HG03066 (cell line): ENCODE data around the gene LENG9.
"Not testable (repeated sequence)": the region's sequence is repeated elsewhere in the genome, so short reads cannot be mapped to it uniquely, and the experiment has no call there.

Source experiments
- ATAC-seq: cut with Tn5 transposase; IDR thresholded peaks from one replicate; pipeline ENCODE4 v1.9.1; 2021; ENCODE audit warnings: low read depth; ENCODE audit not compliant: unreplicated experiment

The LENG9 gene

DNA sequence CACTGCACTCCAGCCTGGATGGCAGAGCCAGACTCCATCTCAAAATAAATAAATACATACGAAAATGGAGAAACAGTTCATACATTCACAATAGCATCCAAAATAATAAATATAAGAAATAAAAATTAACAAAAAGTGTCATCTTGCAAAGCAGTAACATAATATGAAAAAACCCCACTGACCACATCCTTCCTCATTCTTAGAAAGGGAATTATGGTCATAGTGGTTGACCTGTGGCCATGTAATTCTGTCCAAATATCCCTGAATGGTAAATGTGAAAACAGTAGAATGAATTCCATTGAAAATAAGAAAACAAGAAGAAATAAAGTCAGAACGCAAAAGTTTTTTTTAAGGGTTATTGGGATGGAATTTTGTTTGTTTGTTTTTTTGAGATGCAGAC, 16.5 kb upstream of the LENG9 start:
- ATAC-seq, result no peak

DNA sequence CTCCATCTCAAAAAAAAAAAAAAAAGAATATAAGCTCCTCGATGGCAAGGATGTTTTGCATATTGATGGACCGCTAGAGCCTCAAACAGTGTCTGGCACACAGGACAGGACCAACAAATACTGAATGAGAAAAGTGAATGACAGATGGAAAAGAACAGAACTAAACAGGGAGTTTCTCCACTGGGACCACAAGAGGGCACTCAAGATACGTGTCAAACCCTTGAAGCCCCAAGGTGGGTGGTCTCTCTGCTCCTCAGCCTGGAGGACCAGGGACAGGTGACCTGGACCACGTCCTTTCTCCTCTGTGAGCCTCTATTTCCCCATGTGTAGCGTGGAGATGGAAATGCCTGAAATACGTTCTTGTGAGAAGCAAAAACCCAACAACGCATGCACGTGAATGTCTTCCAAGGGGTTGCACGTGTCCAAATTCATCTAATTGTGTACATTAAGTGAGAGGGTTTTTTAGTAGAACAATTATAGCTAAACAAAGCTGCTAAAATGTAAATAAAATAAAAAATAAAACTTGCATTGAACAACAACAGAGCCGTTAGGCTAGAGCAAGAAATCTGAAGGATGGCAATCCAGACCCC, 15.2 kb upstream of the LENG9 start:
- ATAC-seq, result no peak

DNA sequence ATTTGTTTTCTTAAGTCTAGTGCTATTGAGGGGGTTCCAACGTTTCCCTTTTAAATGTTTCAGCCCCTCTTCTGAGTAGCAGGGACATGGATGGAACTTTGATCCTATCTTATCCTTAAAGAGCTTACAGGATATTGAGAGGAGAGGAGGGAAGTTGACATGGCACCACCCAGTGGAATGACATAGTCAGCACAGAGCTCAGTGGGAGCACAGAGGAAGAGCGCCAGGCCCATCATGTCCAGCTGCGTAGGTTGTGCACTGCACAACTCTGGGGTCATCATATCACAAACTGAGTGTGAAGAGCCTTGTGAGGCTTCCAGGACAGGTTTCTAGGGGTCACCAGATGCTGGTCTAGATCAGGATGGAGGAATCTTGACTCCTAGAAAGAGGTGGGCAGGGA, 14.1 kb upstream of the LENG9 start:
- ATAC-seq, result no peak

DNA sequence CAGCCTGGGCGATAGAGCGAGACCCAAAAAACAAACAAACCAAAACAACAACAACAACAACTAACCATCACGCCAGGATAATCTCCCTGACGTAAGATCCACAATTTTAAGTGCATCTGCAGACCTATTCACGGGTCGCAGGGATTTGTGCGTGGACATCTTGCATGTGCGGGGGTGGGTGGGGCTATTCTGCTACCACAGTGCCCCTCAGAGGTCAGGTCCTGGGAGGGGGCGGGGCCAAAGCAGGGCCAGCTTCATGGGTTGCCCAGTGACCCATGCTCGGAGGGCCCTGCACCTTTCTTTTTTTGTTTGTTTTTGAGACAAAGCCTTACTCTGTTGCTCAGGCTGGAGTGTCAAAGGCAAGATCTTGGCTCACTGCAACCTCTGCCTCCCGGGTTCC, 12.1 kb upstream of the LENG9 start:
- ATAC-seq, result no peak

DNA sequence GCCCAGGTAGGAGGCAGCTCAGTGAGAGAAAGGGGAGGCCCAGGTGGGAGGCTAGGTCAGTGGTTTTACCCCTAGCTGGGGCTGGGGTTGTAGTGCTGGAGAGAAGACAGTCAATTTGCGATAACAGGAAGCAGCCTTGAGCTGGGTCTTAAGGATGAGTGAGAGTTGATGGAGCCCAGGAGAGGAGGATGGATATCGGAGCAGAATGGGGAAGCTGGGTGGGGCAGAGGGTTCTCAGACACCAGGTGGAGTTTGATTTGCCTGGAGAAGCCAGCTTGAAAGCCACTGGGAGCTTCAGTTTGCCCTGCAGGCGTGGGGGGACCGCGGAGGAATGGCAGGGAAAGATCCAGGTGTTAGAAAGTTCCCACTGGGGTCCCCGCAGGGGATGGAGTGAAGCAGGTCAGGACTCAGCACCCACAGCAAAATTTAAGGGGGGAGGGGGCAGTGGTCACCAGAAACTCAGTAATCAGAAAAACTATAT, 10.4 kb upstream of the LENG9 start:
- ATAC-seq, result no peak

DNA sequence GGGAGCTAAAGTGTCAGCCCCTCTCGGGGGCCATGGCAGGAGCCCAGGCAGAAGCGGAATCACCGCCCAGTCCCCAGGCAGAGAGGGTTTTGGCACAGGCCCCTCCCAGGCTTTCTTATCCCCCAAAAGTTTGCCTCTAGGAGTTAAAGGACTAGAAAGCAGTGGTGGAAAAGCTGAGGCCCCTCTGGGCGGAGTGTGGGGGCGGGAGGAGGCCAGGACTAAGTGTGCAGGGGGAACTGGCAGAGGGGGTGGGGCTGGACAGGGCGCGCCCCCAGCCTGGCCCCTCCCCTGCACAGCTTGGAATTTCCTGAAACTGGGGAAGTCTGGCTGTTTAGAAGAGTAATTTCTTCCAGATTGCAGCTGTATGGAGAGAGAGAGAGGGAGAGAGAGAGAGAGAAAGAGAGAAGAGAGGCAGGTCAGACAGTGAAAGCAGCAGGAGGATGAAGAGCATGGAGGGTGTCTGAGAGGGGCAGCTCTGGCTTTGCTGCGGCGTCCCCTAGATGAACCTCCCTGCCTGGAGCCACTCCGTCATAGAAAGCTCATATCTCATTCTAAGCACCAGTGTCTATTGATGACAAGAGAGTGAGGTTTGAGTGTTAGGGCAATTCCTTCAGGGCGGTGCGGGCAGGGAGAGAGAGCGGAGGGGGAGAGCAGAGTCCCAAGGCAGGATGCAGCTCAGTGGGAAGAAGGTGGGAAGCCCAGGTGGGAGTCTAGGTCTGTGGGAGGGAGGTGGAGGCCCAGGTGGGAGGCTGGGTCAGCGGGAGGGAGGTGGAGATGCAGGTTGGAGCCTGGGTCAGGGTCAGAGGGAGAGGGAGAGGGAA, 9.7 kb upstream of the LENG9 start, which contains the start of gene CDC42EP5:
TSS of gene CDC42EP5 (minus strand) at position 226 of the 821 bp plus-strand sequence. CDS start 7,749 bp downstream, outside the sequence.
- no peak for ATAC-seq

DNA sequence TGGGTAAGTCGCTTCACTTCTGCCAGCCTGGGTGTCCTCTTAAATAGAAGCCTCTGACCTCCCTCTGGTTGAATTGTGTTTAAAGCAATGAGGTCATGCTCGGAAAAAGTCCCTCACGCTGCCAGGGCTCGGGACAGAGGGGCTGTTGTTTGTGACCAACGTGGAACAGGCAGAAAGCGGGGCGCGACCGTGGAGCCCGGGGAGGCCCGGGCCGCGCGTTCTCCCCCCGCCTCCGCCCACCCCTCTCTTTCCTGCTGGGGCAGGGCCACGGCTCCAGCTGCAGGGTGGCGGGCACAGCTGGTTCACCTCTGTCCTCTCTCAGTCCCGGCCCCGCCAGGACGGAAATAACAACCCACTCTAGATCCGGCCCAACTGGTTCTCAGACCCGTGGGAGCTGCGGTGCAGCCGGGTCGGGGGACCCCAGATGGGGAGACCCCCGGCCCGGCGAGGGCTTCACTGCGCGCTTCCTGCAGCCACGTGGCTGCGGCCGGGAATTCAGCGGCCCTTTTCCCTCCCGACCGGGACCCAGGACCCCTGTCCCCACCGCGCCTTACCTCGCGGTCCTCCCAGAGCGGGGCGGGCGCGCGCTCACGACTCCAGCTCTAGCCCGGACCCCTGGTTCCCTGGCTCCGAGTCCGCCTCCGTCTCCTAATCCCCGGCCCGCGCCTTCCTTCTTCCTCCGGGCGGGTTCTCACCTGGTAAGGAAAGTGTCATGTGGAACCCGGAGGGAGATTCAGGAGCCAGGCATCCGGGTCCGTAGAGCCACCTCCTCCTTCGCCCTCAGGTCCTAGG, 7.6 kb upstream of the LENG9 start:
- no peak for ATAC-seq

DNA sequence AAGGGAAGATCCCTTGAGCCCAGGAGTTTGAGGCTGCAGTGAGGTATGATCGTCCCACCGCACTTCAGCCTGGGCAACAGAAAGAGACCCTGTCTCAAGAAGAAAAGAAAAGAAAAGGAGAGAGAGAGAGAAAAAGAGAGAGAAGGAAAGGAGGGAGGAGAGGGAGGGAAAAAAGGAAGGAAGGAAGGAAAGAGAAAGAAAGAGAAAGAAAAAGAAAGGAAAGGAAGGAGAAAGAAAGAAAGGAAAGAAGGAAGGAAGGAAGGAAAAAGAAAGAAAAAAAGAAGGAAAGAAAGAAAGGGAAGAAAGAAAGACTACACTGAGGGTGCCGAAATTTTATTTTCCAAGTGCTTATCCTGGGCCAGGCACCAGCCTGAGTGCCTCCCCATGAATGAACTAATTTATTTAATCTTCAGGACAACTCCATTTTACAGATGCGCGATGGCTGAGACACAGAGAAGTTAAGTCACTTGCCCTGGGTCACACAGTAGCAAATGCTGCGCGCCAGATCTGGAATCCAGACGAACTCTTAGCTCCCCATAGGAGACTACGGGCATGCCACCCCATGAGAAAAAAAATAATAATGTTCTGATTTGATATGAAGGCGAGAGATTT, 6.8 kb upstream of the LENG9 start:
- no peak for ATAC-seq

DNA sequence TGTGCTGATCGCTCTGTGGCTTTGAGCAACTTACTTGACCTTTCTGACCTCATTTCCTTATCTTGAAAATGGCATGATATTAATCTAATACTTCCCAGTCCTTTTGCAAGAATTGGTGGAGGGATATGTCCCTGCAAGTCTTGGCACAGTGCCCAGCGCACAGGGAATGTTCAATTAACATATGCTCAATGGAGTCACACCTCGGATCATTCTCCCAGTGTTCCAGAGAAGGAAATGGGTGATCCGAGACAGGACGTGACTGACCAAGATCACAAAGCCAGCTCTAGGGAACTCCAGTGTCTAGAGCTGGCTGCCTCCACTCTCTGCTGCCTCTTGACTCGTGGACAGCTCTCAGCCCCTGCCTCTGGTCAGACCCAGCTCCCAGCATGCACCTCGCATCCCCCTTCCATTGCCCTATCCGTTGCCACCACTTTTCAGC, 5.9 kb upstream of the LENG9 start:
- ATAC-seq, result no peak

DNA sequence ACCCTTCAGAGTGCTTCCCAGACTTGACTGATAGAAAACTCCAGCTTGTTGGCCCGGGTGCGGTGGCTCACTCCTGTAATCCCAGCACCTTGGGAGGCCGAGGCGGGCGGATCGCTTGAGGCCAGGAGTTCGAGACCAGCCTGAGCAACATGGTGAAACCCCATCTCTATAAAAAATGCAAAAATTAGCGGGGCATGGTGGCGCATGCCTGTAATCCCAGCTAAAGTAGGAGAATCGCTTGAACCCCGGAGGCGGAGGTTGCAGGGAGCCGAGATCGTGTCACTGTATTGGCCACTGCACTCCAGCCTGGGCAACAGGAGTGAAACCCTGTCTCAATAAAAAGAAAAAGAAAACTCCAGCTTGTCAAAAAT, 2.5 kb upstream of the LENG9 start:
- ATAC-seq, result not testable (repeated sequence)

DNA sequence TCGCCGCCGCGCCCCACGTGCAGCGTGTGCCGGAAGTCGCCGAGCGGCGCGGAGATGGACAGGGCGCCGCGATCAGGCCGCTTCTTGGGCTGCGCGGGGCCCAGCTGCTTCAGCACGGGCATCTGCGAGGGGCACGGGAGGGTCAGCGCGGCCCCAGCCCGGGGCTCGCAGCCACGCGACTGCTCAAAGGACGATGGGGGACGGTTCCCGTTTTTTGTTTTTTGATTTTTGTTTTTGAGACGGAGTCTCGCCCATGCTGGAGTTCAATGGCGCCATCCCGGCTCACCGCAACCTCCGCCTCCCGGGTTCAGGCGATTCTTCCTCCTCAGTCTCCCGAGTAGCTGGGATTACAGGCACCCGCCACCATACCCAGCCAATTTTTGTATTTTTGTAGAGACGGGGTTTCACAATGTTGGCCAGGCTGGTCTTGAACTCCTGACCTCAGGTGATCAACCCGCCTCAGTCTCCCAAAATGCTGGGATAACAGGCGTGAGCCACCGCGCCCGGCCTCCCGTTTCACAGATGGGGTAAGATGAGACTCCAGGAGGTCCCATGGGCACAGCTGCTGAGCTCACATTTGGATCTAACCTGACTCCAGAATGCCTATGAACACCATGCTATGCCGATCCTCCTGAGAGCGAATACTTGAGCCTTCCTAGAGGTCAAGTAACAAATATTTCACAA, 2.0 kb upstream of the LENG9 start:
- ATAC-seq, result no peak

DNA sequence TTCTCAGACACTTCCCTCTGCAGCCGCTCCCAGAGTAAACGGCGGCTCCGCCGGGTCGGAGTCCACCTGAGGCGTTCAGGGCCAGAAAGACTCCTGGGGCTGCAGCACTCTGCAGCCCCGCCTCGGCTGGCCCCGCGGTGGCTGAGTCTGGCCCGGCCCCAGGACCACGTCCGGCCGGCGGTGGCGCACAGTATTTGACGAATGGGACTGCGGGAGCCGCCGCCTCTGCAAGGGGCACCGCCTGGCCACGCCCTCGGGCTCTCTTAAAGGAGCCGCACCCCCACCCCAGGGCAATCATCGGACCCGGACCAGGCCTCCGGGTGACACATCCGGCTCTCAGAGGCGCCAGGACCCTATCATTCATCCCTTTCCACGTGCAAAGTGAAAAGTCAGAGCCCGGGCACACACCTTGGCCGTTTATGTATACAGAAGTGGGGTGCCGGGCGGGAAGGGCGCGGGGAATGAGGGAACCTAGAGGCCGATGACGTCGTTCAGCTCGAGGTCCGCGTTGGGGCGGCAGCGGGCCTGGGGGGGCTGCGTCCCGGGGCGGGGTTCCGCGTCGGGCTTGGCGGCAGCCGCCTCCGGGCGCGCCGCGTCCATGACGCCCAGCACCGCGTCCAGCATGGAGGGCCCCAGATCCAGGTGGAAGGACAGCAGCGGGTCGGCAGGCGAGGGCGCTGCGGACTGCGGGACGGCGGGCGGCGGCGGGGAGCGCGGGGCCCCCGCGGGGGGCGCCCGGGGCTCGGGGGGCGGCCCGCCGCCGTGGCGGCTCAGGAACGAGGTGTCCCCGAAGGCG, 1.2 kb upstream of the LENG9 start:
- peak; percentile 36 for ATAC-seq

DNA sequence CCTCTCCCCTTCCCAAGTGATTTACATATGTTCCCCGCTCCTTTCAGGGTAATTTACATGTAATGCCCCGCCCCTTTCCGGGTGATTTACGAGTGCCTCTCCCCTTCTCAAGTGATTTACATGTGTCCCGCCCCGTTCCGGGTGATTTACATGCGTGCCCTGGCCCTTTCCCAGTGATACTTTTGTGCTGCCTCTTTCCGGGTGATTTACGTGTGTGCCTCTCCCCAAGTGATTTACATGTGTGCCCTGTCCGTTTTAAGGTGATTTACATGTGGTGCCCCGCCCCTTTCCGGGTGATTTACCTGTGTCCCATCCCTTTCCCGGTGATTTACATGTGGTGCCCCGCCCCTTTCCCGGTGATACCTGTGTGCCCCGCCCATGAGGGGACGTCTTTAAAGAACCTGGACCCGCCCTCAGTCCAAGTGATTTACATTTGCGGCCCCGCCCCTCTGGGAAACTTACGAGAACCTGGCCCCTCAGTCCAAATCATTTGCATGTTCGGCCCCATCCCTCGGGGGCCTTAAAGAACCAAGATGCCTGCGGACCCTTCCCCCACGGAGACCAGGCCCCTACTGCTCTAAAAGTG, 559 bp upstream of the LENG9 start:
- peak; percentile 37 for ATAC-seq

DNA sequence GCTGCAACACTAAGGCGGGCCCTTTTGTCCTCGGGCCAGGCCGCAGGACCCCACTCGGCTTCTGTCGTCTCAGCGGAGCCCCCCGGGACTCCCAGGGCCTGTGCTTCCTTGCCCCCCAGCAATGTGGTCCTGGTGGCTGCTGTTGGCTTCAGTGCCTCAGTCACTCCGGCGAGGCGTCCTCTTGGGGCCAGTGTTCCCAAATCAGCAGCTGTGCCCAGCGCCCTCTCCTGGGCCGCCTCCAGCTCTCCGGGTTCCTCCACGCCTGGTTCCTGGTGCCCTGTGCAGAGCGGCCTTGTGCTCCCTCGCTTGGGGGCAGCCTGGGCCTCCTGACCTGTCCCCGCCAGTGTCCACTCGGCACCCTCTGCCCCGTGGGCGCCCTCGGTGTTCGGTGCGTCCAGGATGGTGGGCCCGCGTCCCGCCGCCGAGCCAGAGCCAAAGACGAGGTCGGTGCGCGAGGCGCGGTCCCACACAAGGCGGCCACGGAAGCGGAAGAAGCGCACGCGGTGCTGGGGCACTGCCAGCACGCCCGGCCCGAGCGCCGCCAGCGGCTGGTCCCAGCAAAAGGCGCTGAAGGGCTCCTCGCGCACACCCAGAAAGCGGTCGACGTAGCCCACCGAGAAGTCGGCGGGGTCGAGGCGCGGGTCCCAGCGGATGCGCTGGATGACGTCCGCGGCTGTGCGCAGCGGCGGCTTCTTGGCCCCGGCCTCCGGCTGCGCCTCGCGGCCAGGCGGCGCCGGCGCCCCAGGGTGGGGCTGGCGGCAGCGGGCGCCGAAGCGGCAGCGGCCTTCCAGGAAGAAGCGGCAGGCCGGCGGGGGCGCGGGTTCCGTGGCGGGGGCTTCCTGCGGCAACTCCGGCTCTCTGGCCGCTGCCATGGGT, 685 bp downstream of the LENG9 start:
- peak; percentile 2 for ATAC-seq

DNA sequence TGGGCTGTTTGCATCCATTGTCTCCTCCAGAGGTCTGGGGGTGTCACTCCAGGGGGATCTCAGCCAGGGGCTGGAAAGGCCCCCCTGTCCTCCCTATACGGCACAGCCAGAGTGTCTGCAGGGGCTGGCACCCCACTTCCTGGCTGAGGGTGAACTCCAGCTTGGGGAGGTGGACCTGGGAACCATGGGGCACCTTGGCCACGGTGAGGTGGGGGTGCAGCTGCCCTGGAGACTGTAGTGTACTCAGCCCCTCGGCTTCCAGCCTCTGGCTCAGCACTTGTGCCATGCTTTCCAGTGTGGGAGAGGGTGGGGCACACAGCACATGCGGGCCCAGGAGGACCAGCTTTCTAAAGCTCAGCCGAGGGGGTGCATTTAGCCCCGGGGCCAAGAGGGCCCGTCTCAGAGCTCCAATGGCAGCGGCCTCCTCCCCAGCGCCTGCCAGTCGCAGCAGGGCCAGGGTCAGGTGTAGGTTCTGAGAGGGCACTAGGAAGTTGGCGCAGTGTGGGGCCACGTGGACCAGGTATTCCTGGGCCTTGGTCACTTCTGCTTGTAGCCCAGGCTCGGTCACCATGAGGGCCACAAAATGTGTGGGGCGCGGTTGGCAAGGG, 1.4 kb downstream of the LENG9 start:
- ATAC-seq, result no peak

DNA sequence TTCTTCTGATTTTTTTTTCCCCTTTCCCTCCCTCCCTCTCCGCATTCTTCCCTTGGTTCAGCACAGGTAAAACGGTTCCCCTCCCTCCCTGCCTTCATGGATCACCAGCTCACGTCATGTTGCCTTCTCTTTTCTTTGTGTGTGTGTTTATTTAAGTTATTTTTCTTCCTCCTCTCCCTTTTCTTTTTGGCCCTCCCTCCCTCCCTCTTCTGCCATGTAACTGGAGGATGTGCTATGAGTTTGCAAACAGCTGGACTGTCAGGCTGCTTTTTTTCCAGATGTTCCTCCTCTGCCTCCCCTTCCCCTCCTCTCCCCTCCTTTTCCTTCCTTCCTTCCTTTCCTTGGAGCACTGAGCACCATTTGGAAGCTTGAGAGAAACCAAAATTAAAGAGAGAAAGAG, 2.0 kb downstream of the LENG9 start:
- ATAC-seq, result no peak

DNA sequence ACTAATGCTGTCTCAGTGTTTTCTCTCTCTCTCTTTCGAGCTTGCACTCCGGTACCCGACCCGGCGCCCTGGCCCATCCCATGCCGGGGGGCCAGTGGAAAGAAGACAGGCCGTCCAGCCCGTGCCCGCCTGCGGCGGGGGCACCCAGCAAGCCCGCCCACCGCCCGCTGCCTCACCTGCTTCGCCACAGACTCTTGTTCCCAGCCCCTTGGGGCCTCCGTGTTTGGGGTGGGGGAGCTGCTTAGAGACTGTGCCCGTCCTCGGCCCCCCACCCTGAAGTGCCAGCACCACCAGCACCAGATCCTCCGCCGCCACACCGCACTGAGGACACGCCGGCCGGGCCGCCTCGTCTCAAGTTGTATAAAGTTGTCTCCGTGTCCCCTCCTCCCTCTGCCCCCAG, 2.4 kb downstream of the LENG9 start:
- no peak for ATAC-seq
